Nephron (organoid): Measurements from ENCODE around the gene EBF4.

Experiments used
- H3K27ac Mint-ChIP-seq, 3 experiments: 2 replicates each; pipeline ENCODE4 v1.8.0; 2020; ENCODE audit warnings: mixed read lengths in 3 of 3, mild to moderate bottlenecking in 2 of 3, moderate library complexity in 1 of 3
- H3K27me3 Mint-ChIP-seq: 2 replicates; pipeline ENCODE4 v1.8.0; 2021; ENCODE audit warnings: low read depth, mild to moderate bottlenecking, moderate library complexity, mixed read lengths
- H3K36me3 Mint-ChIP-seq: 2 replicates; pipeline ENCODE4 v1.8.0; 2020; ENCODE audit warnings: low read depth, mixed read lengths
- H3K4me1 Mint-ChIP-seq: 2 replicates; pipeline ENCODE4 v1.8.0; 2020; ENCODE audit warnings: mixed read lengths
- H3K4me3 Mint-ChIP-seq, 3 experiments: 2 replicates each; pipeline ENCODE4 v1.8.0; 2020; ENCODE audit warnings: mild to moderate bottlenecking in 3 of 3, mixed read lengths in 3 of 3, moderate library complexity in 2 of 3
- H3K9me3 Mint-ChIP-seq: 2 replicates; pipeline ENCODE4 v1.8.0; 2020; ENCODE audit warnings: mixed read lengths
- TF ChIP-seq, protein P1 (sequence below), 3 experiments: fragments of 200-600 bp; sonication (generic); IDR thresholded peaks; one replicate each; pipeline ENCODE4 v1.5.0; 2021; ENCODE audit warnings: antibody characterized with exemption in 3 of 3; ENCODE audit not compliant: unreplicated experiment in 3 of 3

Gene EBF4

DNA sequence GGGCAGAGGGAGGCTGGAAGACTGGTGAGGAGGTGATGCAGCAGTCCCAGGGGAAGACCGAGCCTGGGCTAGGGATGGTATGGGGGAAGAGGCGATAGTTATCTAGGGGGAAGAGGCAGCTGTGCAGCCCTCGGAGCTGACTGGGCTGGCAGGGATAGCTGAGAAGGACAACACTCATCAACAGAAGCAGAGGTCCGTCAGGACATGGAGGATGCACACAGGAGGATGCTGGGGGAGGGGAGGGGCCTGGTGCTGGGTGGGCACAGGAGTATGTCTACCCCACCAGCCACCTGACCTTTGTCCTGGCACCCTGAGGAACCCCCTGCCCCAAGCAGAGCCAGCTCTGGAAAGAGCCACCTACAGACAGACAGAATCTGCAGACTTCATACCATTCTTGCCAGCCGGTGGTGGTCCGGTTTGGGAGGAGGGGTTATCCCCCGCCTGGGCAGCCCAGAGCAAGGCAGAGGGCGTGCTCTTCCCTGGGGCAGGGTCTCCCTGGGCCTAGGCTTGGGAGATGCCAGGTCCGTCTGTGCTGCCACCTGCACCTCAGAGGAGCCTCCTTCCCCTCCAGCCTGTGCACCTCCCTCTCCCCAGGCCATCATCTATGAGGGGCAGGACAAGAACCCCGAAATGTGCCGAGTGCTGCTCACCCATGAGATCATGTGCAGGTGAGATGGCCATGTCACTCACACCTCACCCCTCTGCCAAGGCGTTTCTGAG lies 14.9 kb downstream of the EBF4 start:
- Mint-ChIP-seq H3K27me3 (no peaks in the 10 kb centered on the region), H3K27ac (no peak overlapping the region), H3K36me3 (no peaks in the 10 kb centered on the region)

DNA sequence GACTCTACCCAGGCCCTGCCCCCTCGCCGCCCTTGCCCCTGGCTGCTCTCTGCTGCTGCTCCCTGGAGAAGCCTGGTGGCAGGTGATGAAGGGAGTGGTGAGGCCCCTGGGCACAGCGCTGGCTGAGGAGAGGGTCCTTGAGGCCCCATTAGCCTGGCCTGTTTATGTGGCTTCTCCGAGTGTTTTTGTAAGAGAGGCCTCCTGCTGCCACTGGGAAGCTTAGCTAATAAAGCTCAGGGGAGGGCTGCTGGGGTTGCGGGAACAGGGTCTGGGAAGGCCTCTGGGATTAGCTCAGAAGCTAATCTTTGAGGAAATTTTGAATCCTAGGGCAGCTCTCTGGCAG lies 15.5 kb downstream of the EBF4 start:
- H3K9me3 Mint-ChIP-seq, result no peaks in the 10 kb centered on the region
- TF ChIP-seq, protein P1, sequence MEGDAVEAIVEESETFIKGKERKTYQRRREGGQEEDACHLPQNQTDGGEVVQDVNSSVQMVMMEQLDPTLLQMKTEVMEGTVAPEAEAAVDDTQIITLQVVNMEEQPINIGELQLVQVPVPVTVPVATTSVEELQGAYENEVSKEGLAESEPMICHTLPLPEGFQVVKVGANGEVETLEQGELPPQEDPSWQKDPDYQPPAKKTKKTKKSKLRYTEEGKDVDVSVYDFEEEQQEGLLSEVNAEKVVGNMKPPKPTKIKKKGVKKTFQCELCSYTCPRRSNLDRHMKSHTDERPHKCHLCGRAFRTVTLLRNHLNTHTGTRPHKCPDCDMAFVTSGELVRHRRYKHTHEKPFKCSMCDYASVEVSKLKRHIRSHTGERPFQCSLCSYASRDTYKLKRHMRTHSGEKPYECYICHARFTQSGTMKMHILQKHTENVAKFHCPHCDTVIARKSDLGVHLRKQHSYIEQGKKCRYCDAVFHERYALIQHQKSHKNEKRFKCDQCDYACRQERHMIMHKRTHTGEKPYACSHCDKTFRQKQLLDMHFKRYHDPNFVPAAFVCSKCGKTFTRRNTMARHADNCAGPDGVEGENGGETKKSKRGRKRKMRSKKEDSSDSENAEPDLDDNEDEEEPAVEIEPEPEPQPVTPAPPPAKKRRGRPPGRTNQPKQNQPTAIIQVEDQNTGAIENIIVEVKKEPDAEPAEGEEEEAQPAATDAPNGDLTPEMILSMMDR (IDR thresholded peaks at IDR 0.05; ENCODE audit: unreplicated experiment in 3 of 3), result no peak
- no peaks in the 10 kb centered on the region for H3K27me3 Mint-ChIP-seq
- H3K27ac Mint-ChIP-seq, result no peak overlapping the region
- no peak overlapping the region for H3K4me3 Mint-ChIP-seq
- H3K4me1 Mint-ChIP-seq, result no peaks in the 10 kb centered on the region
- H3K36me3 Mint-ChIP-seq, result no peaks in the 10 kb centered on the region

More for the DNA sequence above, 14.9 kb downstream of the EBF4 start:
- TF ChIP-seq, protein P1 (IDR thresholded peaks at IDR 0.05; ENCODE audit: unreplicated experiment in 3 of 3), result no peak
- Mint-ChIP-seq H3K4me1 (no peaks in the 10 kb centered on the region), H3K9me3 (no peaks in the 10 kb centered on the region), H3K4me3 (no peak overlapping the region)

DNA sequence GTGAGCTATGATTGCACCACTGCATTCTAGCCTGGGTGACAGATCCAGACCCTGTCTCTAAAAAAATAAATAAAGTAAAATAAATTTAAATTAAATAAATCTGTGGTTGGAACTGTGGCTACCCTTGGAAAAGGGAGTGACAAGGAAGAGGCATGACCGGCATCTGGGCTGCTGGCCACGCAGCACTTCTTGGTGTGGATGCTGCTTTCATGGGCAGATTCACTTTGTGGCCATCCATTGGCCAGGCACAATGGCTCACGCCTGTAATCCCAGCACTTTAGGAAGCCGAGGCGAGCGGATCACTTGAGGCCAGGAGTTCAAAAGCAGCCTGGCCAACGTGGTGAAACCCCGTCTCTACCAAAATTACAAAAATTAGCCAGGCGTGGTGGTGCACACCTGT lies 16.1 kb downstream of the EBF4 start:
- Mint-ChIP-seq H3K36me3 (no peaks in the 10 kb centered on the region), H3K9me3 (no peaks in the 10 kb centered on the region), H3K4me1 (no peaks in the 10 kb centered on the region), H3K27me3 (no peaks in the 10 kb centered on the region), H3K4me3 (no peak overlapping the region), H3K27ac (no peak overlapping the region)
- TF ChIP-seq, protein P1 (IDR thresholded peaks at IDR 0.05; ENCODE audit: unreplicated experiment in 3 of 3), result no peak

GRCh38 chr20:2709205-2709981 lies 16.8 kb downstream of the EBF4 start:
- no peaks in the 10 kb centered on the region for H3K4me1 Mint-ChIP-seq
- H3K36me3 Mint-ChIP-seq, result no peaks in the 10 kb centered on the region
- no peak overlapping the region for H3K27ac Mint-ChIP-seq
- H3K4me3 Mint-ChIP-seq, result no peak overlapping the region
- H3K9me3 Mint-ChIP-seq, result no peaks in the 10 kb centered on the region
- peaks cover 3% of the 10 kb centered on the region for H3K27me3 Mint-ChIP-seq
- TF ChIP-seq, protein P1 (IDR thresholded peaks at IDR 0.05; ENCODE audit: unreplicated experiment in 3 of 3), result no peak

GRCh38 chr20:2713285-2713684 lies 20.7 kb downstream of the EBF4 start:
- Mint-ChIP-seq H3K4me3 (no peak overlapping the region), H3K36me3 (peaks cover 4% of the 10 kb centered on the region), H3K27me3 (peaks cover 3% of the 10 kb centered on the region), H3K4me1 (no peaks in the 10 kb centered on the region), H3K9me3 (peaks cover 6% of the 10 kb centered on the region), H3K27ac (no peak overlapping the region)
- TF ChIP-seq, protein P1 (IDR thresholded peaks at IDR 0.05; ENCODE audit: unreplicated experiment in 3 of 3), result no peak
